RPMI8226 (cell line): ENCODE data around the gene ANKRD22.
A peak's percentile ranks its signal among the peaks of the same experiment; 100 is the strongest.

Source experiments
- DNase-seq: peaks from one replicate; pipeline ENCODE4 v3.0.0-alpha.2; 2015

Gene ANKRD22

DNA sequence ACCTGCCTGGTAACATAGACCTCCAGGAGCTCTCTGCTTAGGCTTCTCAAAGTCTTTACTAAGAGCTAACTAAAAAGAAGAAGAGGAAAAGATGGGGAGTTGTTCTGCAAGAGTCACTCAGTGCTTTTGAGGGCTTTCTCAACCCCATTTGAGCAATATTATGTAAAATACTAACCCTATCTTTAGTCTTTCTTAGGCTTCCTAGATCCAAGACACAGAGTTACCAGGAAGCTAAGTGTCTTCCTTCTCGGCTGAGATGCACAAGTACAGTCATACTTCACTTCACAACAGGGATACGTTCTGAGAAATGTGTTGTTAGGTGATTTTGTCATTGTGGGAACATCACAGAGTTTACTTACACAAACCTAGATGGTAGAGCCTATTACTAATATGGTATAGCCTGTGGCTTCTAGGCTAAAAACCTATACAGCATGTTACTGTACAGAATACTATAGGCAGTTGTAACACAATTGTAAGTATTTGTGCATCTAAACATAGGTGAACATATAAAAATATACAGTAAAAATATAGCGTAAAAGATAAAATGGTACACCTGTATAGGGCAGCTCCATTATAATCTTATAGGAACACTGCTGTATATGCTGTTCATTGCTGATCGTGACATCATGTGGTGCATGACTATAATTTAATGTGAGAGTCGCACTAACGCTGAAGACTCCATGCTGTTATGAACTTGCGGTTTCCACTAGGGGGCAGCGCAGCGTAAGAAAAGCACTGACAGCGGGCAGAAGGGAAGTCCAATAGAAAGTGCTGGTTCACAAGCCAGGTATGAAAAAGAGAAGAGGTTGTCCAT, 16.3 kb downstream of the ANKRD22 start:
- peak; percentile 77 for DNase-seq

DNA sequence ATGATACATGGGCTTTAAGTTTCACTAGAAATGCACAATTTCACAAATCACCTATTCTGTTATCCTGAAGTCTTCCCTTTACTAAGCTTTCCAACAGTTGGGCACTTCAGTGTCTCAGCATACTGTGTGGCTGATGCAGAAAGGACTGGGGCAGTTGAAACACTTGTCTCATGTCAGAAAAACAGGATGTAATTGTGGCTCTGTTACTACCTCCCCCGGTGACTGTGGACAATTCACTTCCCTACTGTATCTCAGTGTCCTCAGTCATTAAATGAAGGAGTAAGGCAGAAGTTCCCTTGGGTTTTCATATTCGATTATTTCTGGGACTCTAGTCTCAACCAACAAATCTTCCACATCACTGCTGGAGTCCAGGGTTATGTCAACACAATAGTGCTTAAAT, 17.9 kb downstream of the ANKRD22 start:
- no peak for DNase-seq

DNA sequence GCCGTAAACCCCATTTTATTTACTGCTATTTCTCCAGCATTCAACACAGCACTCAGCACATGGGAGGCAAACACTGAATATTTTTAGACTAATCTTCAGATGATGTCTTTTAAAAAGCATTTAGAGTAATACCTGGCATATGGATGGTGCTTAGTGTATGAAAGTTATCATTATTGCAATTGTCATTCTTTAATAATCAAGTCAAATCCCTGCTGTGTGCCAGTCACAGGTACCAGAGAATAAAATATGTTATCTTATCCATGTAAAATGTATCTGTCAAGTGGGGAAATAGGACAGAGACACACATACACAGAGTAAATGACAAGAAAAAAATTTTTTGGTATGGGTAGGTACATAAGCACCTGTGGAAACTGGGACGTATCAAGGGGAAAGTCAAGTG, 18.5 kb downstream of the ANKRD22 start:
- no peak for DNase-seq

DNA sequence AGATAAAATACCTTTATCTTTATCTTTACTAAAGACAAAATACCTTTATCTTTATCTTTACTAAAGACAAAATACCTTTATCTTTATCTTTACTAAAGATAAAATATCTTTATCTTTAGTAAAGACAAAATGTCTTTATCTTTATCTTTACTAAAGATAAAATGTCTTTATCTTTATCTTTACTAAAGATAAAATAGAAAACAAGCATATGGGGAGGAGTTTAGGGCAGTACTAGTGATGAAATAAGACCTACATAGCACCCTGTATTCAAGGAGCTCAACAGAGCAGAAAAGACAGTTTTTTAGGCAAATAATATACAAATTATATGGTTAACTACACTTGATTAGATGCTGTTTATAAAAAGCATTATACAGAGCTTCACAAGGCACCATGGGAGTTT, 19.3 kb downstream of the ANKRD22 start:
- no peak for DNase-seq

DNA sequence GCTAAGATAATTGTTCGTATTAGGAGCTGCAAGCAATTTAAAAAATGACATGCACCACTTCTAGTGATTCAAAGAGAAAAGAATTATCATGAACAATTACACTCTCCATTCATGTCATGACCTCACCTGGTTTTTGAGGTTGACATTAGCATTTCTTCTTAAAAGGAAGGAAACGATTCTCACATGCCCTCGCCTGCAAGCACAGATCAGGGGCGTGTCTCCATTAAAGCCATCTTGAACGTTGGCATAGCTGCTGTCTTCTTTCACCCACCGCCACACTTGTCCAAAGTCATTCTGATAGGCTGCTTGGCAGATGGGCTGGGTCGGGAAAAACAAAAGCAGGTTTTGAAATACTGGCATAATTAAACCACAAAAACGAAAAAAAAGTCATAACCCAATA, 19.9 kb downstream of the ANKRD22 start:
- no peak for DNase-seq

DNA sequence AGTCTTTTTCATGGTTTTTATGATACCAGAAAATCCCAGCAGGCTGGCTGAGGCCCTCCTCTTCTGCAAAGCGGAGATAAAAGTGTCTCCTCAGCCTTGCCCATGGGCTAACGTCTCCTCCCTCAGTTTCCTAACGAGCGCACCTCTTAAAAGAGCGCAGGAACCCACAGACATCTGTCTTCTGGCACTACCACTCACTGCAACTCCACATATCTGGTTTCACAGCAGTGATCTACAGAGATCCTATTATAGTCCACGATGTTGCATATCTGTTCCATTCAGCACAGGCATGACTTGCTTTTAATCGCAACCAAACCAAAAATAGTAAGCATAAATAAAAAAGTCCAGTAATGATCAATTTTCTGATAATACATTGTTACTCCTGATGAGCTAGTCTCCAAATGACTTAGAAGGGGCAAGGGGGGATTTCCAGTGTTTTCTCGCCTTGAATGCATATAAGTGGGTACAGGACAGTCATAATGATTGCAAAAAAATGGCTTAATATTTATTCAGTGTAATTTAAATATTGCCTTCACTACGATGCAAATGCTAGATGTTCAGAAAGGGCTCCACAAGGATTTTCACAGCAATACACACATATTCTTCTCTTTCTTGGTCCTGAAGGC, 20.9 kb downstream of the ANKRD22 start:
- no peak for DNase-seq

DNA sequence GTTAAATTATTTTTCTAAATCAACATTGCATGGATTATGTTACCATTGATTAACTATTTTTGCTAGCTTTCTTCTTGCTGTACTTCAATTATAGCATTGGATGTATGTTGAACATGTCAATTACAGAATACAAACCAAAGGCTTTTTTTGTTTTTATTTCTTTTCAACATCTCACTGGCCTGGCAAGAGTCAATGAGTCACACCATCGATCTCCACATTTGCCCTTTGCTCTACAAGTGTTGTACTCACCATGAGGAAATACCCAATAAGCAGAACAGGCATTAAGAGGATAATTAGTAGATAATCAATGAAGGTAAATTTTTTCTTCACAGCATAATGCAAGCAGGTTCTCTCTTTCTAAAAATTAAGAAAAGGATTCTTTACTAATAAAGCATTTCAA, 23.3 kb downstream of the ANKRD22 start:
- DNase-seq: no peak

DNA sequence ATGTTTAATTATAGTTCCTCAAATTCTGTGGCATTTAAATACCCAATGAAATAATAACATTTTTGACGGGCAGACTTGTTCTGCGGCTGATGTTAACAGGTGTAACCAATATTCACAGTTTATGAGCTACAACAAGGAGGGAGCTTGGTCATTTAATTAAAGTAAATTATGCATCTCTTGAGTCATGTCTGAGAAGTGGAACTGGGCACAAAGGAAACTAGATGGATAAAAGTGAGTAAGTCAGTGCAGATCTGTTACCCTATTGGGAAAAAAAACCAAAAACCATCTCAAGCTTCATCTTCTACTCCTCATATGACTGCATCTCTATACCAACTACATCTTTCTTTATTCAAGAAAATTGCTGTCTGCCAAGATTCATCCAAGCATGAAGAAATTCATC, 24.0 kb downstream of the ANKRD22 start:
- DNase-seq: no peak

DNA sequence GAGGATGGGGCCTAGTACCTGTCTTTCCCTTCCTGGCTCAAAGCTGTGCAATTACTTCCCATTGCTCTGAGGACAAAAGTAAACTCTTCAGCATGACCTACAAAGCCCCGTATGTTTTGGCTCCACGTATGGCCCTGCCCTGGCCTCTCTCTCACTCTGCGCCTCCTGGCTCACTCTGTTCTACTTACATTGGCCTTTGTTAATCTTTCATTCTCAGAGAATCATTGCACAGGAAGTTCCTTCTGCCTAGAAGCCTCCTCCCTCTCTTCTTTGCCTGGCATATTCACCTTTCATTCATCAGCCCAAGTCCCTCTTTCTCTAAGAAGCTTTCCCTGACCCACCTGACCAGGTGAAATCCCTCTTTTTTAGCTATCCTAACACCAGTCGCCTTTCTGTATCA, 25.3 kb downstream of the ANKRD22 start:
- no peak for DNase-seq

DNA sequence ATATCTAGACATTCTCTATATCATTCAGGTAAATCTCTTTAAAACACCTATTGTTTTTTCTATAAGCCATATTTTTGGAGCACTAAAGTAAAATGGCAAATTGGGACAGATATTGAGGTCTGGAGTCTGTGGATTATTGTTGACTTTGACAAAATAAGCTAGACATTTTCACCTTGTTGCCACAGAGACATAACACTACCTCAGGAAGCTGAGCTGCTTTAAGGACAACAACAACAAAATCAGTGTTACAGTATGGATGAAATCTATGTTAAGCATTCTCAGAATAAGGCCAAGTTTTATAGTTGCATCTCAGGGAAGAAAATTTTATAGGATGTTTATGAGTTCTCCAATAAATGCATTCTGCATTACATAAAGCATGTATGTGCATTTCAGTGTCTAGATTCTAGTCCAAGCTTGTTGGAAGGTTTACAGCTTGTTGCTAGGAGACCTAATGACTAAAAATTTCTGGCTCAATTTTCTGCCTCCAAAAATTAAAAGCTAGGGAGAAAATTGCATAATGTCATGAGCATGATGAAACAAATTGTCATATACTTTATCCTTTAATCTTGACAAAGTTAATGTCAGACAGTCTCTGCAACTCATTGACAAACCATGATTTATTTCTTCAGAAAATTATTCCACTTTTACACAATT, 30.8 kb downstream of the ANKRD22 start:
- DNase-seq: no peak

DNA sequence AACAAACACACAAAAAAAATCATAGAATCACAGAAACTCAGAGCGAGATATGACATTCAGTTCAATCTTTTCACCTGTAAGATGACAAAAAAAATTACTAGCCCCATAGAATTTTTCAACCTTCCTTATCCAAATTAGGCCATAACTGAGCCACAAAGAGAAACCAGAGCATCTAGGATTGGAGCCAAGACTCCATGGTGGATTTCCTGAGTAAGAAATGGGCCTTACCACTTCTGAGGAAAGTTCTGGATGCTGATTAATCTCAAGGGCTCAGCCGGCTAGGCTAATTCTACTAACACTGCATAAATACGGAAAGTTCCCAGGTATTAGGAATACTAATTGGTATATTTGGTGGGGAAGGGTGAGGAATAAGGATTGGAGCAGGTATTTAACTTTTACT, 32.4 kb downstream of the ANKRD22 start:
- no peak for DNase-seq

DNA sequence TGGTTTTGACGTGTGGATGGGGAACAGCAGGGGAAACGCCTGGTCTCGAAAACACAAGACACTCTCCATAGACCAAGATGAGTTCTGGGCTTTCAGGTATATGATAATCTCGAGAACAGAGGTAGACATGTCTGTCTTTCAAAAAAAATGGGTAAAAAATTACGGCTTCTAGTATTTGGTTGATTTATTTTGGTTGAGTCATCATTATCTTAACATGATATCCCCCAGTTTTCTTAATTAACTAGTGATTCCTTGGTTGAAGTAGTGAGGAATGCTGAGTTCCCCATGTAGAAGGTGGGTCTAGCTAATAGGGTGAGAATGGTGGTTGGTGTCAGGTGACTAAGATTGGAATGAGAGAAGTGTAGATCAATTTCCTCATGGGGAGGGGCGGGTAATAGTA, 38.4 kb downstream of the ANKRD22 start:
- no peak for DNase-seq

DNA sequence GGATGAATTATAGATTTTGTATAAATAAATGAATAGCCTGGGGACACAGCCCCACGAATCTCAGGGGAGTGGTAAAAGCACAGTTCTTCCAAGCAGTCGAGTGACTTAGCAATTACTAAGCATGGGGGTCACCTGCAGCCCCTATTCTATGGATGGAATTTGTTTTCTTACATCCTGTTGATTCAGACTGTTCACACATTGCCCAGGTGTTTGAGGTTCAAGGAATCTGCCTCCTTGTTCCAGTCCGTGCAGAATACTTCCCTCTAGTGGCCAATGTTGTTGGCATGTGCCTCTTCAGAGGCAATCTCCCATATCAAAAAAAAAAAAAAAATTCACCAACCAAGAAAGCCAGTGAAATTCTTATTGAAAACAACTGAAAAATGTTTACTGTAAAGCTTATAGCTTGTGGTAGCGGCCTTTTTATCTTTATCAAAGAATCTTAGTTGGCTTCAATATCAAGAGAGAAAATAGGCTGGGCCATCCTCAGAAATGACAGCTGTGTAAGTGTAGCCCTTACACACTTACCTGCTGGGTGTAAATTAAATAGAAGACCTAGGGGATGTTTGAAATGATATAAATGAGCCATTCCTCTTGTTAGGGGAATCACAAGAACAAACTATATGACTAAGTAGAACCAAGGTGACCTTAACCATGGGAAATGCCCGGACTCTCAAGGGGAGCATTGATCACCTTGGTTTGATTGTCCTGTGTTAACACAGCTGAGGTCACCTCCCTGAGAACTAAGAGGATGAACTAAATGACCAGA, 41.3 kb downstream of the ANKRD22 start:
- peak; percentile 45 for DNase-seq

DNA sequence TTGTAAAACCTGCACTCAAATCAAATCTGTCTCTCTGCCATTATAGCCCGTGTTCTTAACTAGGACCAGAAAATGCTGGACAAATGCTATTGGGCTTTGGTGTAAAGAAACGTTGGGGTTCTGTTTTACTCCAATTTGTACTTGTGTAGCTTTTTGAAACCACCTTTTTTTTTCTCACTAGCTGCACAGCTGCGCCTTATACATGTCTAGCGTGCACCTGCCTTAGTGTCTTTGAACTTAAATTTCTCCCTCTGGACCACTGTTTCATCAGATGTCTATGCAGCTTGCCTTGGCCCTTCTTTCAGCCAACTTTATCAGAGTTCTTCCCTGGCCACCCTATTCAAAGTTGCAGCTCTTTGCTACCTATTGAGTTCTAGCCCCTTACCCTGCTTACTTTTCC, 42.0 kb downstream of the ANKRD22 start:
- DNase-seq: no peak

DNA sequence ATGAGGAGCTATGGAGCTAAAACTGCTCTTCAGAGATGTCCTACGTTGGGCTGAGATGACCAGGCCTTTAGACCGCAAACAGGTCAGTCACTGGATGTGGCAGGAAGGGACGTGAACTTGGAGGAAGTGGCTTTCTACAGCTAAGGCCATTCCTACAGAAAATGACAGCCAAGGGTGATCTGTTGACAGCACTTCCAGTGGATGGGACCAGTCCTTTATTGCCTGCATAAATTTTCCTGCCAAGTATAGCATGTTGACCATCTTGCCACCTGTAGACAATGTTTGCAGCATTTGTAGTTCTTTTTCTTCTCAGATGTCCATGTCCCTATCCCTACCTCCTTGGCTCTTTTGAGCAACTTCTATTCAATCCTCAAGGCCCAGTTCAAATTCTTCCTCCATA, 45.7 kb downstream of the ANKRD22 start:
- no peak for DNase-seq

DNA sequence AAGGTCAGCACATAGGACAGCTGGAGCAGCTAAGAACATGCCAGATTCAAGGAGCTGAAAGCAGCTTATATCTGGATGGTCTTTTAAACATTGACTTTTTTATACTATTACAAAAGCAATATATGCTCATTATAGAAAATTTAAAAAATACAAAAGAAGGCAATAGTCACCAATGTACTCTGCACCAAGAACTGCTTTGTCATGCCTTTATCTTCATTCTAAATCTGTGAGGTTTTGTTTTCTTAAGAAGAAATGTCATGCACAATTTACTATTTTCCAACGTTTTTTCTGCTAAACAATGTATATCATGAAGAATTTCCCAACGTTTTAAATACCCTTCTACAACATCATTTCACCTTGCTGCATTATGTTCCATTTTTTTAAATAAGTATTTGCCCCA, 46.3 kb downstream of the ANKRD22 start:
- DNase-seq: no peak

DNA sequence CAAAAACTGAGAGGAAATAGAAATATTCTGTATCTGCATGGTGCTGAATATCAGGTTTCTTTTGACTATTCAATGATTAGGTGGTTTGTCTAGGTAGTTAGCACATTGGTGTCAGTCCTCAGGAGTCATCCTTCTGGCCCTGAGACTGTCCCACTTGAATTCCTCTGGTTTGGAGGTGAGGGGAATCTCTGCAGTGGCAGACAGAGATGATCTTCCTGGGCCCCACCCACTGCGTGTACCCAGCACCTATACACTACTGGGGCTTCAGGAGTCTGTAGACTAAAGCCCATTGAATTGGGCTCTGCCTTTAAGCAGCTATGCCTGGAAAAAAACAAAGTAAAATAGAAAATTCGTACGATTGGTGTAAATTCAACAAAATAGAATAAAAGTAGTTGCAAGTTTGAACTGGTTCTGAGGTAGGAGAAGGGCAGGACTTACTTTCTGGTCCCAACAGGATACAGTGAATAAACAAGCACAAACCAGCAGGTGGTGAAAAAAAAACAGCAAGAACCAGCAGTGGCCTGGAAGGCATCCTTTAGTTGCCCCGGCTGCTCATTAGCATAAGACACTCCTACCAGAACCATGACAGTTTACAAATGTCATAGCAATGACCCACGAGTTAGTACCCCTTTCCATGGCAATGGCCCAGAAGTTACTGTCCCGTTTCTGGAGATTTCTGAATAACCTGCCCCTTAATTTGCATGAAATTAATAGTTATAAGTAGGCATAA, 47.4 kb downstream of the ANKRD22 start:
- DNase-seq: no peak

DNA sequence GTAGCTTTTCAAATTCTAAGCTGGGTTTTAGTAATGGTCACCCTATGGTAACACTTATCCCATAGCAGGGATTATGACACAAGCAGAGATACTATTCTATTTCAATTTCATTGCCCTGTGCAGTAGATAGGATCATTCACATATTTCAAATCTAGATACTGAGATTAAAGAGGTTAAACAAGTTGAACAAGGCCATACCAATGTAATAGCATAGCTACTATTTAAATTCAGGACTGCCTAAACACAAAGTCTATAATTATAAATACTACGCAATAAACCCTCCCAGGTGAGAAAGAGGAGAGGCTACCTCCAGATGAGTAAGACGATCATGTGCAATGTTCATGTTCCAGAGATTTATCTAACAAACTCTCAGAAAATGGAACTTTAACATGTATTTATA, 48.0 kb downstream of the ANKRD22 start:
- DNase-seq: no peak

DNA sequence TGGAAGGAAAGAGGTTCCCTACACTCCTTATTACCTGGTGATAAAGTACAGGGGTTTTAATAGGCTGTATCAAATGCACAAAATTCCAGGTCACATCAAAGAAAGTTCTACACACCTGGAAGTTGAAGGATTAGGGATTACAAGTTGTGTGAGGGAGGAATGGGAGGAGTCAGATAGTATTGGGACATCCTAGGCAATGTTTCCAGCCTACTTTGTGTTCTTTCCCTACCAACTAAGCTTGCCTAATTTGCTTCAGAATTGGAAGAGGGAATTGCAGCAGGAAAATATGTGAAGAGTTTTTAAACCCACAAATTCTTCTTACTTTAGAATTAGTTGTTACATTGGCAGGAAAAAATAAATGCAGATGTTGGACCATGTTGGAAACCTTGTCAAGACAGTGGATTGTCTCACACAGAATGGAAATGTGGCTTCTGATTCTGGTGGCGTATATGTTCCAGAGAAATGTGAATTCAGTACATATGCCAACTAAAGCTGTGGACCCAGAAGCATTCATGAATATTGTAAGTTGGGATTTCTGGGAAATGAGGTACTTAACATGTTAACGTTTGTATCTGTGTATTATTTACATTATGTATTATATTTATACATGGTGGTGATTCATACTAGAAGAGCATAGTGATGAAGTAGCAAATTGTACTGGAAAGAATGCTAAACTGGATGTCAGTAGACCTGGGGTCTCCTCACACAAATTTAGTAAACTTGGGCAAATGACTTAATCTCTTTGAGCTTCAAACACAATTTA, 48.9 kb downstream of the ANKRD22 start, which contains the start of gene LIPM:
Gene LIPM, plus strand, starts transcription at position 208 of the 763 bp plus-strand sequence. Its CDS starts 167 bp downstream, at position 375.
- no peak for DNase-seq

DNA sequence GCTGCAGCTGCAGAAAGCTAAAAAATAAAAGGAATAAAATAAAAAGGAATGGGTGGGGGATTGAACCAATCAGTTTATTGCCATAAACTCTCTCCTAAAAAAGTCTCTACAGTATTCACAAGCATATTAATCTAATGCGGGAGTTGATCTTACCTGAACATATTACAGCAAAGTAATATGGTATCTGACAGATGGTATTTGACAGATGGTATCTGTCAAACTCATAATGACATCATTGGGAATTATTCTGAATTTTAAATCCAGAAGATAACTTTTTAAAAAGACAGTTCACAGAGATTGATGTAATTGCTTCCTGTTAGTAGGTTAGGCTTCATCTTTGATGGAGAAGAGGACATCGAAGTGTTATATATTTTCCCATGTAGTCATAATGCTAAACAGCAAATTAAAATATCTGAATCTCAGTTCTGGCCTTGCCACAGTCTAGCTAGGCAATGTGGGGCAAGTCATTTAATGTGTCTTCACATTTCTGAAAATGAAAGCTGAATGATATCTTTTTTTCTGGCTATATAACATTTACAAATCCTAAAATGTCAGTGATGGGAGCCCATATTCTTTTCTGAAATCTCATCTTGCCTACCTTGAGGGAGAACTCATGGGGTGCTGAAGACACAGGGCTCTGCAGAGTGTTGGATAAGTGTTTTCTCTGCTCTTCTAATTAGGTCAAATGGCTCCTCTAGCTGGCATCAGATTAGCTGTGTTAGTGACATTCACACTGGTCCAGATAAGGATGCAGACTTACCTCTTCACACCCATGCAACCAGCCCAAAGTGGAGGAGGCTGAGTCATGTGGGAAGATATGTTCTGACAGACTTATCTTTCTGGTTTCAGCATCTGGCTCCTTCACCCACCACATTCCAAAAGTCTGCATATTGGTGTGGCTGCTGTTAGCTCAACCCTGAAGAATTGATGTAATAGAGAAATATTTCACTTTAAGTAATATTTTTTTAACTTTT, 51.2 kb downstream of the ANKRD22 start:
- no peak for DNase-seq

DNA sequence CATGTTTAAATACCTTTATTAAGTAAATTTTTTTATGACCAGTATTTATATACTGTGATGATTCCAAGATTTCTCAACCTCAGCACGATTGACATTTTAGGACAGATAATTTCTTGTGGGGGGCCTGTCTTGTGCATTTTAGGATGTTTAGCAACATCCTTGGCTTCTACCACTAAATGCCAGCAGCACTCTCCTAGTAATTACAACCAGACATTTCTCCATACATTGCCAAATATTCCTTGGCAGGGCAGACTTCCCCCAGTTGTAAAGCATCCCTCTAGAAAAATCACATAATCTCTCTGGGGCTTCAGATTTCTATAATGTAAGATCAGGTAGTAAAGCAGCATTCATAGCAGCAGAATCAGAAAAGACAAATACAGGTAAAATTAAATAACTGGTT, 56.9 kb downstream of the ANKRD22 start:
- no peak for DNase-seq
